ENCODE results near the gene NFIC.
"Not testable (repeated sequence)": the region's sequence is repeated elsewhere in the genome, so short reads cannot be mapped to it uniquely, and the experiment has no call there.

Gene NFIC

GRCh38 chr19:3448616-3449334 is 82.4 kb downstream of the NFIC start:
- DNase-seq (ENCODE audit: low spot score) (no peak), FAIRE-seq (no peak)

- peak; percentile 99 for FAIRE-seq
Observed at GRCh38 chr19:3450796-3451411, 84.5 kb downstream of the NFIC start.

GRCh38 chr19:3451451-3451866 is 85.1 kb downstream of the NFIC start:
- no peak for FAIRE-seq

More at GRCh38 chr19:3450796-3451411, 84.5 kb downstream of the NFIC start:
- peak; percentile 100 for DNase-seq (ENCODE audit: low spot score)

DNA sequence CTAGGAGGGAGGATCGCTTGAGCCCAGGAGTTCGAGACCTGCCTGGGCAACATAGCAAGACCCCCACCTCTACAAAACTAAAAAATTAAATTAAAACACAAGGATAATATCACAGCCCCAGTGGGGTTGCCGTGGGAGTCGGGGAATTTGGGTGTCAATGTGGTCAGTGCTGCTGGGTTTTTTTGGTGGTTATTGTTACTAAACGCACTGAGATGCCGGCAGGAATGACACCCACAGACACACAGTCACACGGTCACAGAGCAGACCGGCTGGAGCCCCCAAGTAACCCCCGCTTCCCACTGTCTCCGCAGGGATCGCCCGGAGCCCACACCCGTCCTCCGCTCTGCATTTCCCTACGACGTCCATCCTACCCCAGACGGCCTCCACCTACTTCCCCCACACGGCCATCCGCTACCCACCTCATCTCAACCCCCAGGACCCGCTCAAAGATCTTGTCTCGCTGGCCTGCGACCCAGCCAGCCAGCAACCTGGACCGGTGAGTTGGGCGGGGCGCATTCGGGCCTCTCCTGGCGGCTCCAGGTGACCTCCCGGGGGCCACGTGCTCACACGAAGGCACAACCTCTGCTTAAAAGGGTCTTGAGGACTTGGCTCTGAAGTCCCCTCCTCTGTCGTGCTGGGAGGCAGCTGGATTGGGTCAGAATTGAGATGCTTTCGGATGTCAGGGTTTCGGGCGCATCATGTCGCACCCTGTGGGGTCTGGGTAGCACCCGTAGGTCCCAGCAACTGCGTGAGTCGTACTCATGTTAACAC is 86.0 kb downstream of the NFIC start:
- DNase-seq (ENCODE audit: low spot score) (no peak), FAIRE-seq (no peak)

More at GRCh38 chr19:3451451-3451866, 85.1 kb downstream of the NFIC start:
- DNase-seq (ENCODE audit: low spot score), result peak; percentile 71

DNA sequence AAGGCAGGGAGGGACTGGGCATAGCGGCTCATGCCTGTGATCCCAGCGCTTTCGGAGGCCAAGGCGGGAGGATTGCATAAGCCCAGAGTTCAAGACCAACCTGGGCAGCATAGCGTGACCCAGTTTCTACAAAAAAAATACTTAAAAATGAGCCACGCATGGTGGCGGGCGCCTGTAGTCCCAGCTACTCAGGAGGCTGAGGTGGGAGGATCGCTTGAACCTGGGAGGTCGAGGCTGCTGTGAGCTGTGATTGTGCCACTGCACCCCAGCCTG is 86.5 kb downstream of the NFIC start:
- not testable (repeated sequence) for FAIRE-seq; DNase-seq (ENCODE audit: low spot score)

- FAIRE-seq (no peak), DNase-seq (ENCODE audit: low spot score) (no peak)
Observed at GRCh38 chr19:3453840-3454239, 87.5 kb downstream of the NFIC start.

DNA sequence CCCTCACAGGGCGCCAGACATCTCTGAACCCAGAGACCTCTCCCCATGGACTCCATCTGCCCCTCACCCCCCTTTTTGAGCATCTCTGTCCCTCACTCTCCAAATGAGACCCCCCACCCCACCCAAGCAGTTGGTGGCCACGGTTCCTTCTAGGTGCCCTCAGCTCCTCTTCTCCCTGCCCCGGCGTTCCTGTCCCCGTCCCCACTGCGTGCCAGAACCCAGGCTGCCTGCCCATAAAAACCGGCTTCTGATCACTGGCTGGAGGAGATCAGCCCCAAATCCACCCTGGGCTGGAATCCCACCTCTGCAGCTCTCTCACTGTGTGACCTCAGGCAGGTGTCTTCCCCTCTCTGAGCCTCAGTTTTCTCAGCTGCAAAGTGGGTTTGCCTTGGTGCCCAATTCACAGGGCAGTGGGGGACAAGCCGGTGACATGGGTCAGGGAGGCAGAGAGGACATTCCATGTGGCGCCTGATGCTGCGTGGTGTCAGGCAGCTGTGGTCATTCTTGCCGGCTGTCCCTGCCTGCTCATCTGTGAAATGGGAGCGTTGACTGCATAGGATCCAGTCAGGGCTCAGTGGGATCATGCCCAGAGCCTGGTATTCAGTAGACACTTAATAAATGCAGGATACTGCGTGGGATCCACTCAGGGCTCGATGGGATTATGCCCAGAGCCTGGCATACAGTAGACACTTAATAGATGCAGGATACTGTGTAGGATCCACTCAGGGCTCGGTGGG is 88.4 kb downstream of the NFIC start:
- no peak for FAIRE-seq

GRCh38 chr19:3455393-3455955 is 89.1 kb downstream of the NFIC start:
- no peak for FAIRE-seq
- DNase-seq (ENCODE audit: low spot score), result no peak

More for the DNA sequence above, 88.4 kb downstream of the NFIC start:
- no peak for DNase-seq (ENCODE audit: low spot score)

DNA sequence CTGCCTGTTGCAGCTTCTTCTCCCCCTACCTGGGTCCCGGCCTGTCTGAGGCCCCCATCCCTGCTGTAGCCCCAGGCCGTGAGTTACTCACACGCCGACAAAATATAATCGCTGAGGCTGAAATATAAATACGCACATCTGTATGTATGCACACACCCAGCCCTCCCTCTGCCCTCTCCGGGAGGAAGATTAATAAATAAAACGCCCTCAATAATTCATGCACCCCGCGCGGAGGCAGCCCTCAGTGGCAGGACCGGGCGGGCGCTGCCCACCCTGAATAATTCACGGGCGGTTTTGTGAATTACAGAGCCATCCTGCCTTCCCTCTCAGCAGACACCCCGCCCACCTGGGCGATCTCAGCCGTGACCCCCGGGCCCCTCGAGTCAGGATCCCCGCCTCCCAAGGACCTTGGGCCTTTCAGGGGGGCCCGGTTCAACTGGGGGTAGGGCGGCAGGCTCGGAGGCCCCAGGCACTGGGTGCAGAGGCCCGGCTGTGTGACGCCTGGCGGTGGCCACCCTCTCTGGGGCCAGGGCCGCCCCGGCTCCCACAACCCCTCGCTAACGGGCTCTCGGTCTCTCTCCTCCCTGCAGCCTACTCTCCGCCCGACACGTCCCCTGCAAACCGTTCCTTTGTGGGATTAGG is 89.7 kb downstream of the NFIC start:
- no peak for FAIRE-seq
- no peak for DNase-seq (ENCODE audit: low spot score)

DNA sequence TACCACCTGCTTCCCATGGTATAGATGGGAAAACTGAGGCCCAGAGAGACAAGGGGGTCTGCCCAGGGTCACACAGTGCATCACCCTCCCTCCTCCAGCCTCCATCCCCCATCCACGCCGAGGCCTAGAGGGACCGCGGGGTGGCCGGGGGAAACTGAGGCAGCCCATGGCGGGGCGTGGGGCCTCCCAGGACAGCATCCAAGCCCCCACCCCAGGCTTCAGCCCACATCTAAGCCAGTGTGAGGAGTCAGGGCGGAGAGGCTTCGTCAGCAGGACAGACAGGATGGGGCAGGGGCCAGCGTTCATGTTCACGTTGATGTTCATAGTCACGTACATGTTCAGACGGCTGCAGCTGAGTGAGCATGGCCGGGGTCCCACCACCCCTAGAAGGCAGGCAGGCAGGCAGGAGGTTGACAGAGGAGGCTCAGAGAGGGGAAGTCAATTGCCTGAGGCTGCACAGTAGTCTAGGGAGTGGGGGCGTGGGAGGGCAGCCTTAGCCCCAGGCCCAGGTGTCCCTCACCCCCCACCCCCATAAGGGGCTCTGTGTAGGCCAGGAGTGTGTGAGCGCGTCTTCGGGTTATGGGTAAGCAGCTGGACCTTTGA is 90.6 kb downstream of the NFIC start:
- DNase-seq (ENCODE audit: low spot score) (no peak), FAIRE-seq (no peak)

DNA sequence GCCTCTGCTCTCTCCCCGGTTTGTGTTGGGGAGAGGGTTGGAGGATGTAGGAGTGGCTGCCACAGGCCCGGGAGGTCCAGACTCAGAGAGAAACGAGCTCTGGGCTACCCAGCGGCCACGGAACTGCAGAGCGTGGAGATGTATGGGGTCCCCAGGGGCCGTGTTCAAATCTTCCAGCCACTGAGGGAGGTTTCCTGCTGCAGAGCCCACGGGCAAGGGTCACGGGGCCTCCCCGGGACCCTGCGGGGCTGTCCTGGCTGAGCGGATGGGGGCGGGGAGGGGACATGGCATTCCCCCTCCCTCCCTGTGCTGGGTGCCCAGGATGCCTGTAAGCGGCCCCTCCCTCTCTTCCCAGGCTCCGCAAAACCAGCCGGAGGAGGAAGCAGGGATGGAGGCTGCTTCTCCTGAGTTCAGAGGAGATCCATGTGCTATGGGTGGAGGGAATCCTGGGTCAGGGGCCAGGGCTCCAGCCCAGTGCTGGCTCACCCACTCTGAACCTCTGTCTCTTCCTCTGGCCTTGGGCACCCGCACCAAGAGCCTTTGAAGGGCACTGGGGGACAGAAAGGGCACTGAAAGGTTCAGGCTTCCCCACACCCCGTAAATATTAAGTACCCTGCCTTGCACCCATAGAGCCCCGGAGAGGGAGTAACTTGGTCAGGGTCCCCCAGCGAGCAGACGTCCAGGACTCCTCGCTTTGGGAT is 91.3 kb downstream of the NFIC start:
- DNase-seq (ENCODE audit: low spot score) (no peak), FAIRE-seq (no peak)

DNA sequence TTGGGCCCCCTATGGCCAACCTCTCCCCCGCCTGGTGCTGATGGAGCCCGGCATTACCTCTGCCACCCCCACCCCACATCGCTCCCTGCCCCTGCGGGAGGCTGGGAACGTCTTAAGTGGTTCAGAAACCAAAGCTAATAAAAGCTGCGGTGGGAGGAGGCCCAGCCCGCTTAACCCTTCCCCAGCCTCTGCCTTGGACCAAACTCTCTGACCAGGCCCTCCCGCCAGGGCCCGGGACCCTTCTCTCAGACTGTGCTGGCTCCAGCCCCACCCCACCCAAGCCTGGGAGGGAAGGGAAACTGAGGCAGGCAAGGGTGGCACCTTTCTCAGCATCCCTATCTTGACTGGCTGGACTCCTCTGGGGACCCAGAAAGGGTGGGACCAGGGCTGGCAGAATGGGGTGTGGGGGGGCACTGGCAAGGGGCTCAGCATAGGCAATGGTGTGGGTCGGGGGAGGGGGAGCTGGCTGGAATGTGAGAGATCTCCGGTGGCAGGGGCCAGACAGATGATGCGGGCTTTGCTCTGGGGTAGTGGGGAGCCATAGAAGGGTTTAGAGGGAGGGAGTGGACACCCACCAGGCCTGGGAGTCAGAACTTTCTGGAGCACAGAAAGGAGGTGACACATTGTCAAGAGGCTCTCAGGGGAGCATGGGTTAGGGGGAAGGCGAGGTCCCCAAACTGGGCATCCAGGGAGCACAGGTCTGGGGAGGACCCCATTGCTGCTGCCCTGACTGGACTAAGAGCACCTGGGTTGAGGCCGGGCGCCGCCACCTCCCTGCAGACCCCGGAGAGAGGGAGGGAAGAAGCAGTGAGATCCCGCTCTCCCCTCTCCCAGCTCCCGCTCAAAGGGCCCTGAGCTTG is 92.1 kb downstream of the NFIC start:
- no peak for DNase-seq (ENCODE audit: low spot score)
- FAIRE-seq, result no peak

GRCh38 chr19:3459089-3459881 is 92.9 kb downstream of the NFIC start:
- FAIRE-seq (no peak), DNase-seq (ENCODE audit: low spot score) (peak; percentile 62)

- no peak for FAIRE-seq
- DNase-seq (ENCODE audit: low spot score), result no peak
Observed at GRCh38 chr19:3459965-3460582, 93.7 kb downstream of the NFIC start.

GRCh38 chr19:3462991-3463713 is 96.8 kb downstream of the NFIC start:
- FAIRE-seq (no peak), DNase-seq (ENCODE audit: low spot score) (no peak)

DNA sequence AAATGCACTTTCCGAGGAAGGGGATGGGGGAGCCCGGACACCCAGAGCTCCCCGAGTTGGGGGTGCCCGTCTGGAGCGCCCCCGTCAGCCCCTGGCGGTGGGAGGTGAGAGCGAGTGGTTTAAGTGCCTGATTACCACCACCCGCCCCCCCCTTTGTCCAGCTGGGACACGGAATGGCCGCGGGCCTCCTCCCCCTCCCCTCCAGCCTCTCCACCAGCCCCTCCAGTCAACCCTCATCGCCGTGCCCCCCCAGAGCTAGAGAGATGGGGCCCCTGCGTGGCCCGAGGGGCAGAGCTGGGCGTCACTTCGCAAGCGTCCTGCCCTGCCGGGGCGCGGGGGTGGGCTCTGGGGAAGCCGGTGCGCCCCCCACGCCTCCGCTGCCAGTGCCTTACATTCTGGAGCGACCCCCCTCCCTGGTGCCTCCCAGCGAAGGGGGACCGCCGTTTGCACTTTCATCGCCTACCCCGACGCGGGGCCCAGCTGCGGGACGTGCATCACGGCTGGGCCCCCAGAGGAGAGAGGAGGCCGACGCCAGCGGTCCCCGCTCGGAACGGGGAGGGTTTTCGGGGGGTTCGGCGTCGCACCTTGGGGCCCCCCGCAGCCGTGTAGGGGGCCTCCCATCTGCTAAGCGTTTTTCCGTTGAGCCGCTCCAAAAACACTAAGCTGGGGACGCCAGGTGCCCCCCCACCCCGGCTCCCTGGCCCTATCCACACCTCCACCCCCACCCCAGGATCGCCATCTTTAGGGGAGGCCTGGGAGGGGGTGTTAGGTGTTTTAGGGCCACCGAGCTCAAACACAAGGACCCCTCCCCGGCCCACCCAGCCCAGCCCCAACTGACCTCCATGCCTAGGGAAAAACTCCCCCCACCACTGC is 97.6 kb downstream of the NFIC start:
- FAIRE-seq (no peak), DNase-seq (ENCODE audit: low spot score) (no peak)

Data from RCC 7860 (cell line).